Upper lobe of left lung (tissue), 6 donors: ENCODE results near the gene MUC5B. TPM values are rescaled to one million over a fixed set of nuclear protein-coding genes. Genes with fewer than 3 reads are reported as not detected.

ENCODE experiments used
- ATAC-seq, 2 donors: fragments of 200-7000 bp; cut with Tn5 transposase; one replicate each; pipeline ENCODE4 v1.9.1; 2022; ENCODE audit warnings: mild to moderate bottlenecking in 2 of 2, moderate library complexity in 2 of 2; ENCODE audit not compliant: low FRiP score in 2 of 2
- DNase-seq, 2 donors: peaks; one replicate each; pipeline ENCODE4 v3.0.0-alpha.2; 2019 to 2020
- H3K27ac ChIP-seq, 4 donors: fragments of 200-600 bp; sonication (generic); one replicate each; pipeline ENCODE4 v1.5.1; 2016 to 2019
- H3K27me3 ChIP-seq, 4 donors: fragments of 200-600 bp; sonication (generic); one replicate each; pipeline ENCODE4 v1.5.1; 2017 to 2019
- H3K36me3 ChIP-seq, 4 donors: fragments of 200-600 bp; sonication (generic); one replicate each; pipeline ENCODE4 v1.5.1; 2016 to 2019
- H3K4me1 ChIP-seq, 4 donors: fragments of 200-600 bp; sonication (generic); one replicate each; pipeline ENCODE4 v1.5.1; 2018 to 2019
- H3K4me3 ChIP-seq, 4 donors: fragments of 200-600 bp; sonication (generic); one replicate each; pipeline ENCODE4 v1.5.1; 2017 to 2019; ENCODE audit warnings: mild to moderate bottlenecking in 2 of 4, moderate library complexity in 1 of 4
- H3K9me3 ChIP-seq, 4 donors: fragments of 200-600 bp; sonication (generic); one replicate each; pipeline ENCODE4 v1.5.1; 2018 to 2019
- CTCF ChIP-seq, 6 experiments: fragments of 450-650 bp in 4 of 6; fragments of 200-600 bp in 2 of 6; sonication (generic) in 2 of 6; IDR thresholded peaks; one replicate each; pipeline ENCODE4 v1.5.1; 2016 to 2019; ENCODE audit warnings: antibody characterized with exemption in 6 of 6
- EP300 ChIP-seq, 4 donors: sonication (generic); formaldehyde crosslinking; IDR thresholded peaks; one replicate each; pipeline ENCODE4 v1.5.1; 2017; ENCODE audit warnings: antibody characterized with exemption in 4 of 4, control low read depth in 2 of 4
- POLR2A ChIP-seq, 4 donors: fragments of 450-650 bp; IDR thresholded peaks; one replicate each; pipeline ENCODE4 v1.5.1; 2016 to 2017; ENCODE audit warnings: antibody characterized with exemption in 4 of 4, mild to moderate bottlenecking in 2 of 4
- POLR2AphosphoS5 ChIP-seq, 2 donors: sonication (generic); formaldehyde crosslinking; IDR thresholded peaks; one replicate each; pipeline ENCODE4 v1.5.1; 2017; ENCODE audit warnings: antibody characterized with exemption in 2 of 2
- WGBS, 2 donors: methylation state at CpG; one replicate each; pipeline ENCODE4 v1.1.5; 2017 to 2018; 5-methylcytosine and 5-hydroxymethylcytosine counted together
- total RNA-seq, 6 donors: library from RNA; depleted of rRNA in 4 of 6; stranded (reverse); fragments of >200 nt in 4 of 6; gene quantifications; one replicate each; pipeline versions ENCODE4 v1.1.0 to v1.2.1, GENCODE V29; 2016 to 2021
- donor health status: DM: no; HTN: no; CAD: no; lungs with moderate emphysema.
- donor health status: DM: no; HTN: yes; CAD: no; lungs with severe emphysema.

MUC5B gene
- total RNA-seq, 6 donors from 2014 or later: 3.2 to 54.5 (median 16.2) TPM

- no peak for ATAC-seq
- H3K4me1 ChIP-seq: peaks cover 0 to 5% (median 1%) of the 10 kb centered on the region in 4 donors
- H3K4me3 ChIP-seq: no peak overlapping the region
- TF ChIP-seq EP300 (IDR thresholded peaks at IDR 0.05) (no peak), POLR2AphosphoS5 (IDR thresholded peaks at IDR 0.05) (no peak), POLR2A (IDR thresholded peaks at IDR 0.05) (no peak), CTCF (IDR thresholded peaks at IDR 0.05) (no peak)
- no peaks in the 10 kb centered on the region for H3K36me3 ChIP-seq
- DNase-seq: peak in 1 of 2 donors; percentile 66
- H3K27me3 ChIP-seq: peaks cover 0 to 15% (median 0%) of the 10 kb centered on the region in 4 donors
- no peaks in the 10 kb centered on the region for H3K9me3 ChIP-seq
- 81 to 85% methylated on average over 11 to 29 of the region's 29 CpGs for WGBS, 2 donors
- no peak overlapping the region for H3K27ac ChIP-seq
Observed at GRCh38 chr11:1225386-1226225, 2.7 kb downstream of the MUC5B start.

- H3K27me3 ChIP-seq: peaks cover 0 to 13% (median 0%) of the 10 kb centered on the region in 4 donors
- no peak overlapping the region for H3K4me3 ChIP-seq
- H3K27ac ChIP-seq: no peak overlapping the region
- 74 to 91% methylated on average over 12 to 41 of the region's 41 CpGs for WGBS, 2 donors
- no peaks in the 10 kb centered on the region for H3K36me3 ChIP-seq
- TF ChIP-seq POLR2A (IDR thresholded peaks at IDR 0.05) (no peak), CTCF (IDR thresholded peaks at IDR 0.05) (peak in 1 of 6 experiments; percentile 15), POLR2AphosphoS5 (IDR thresholded peaks at IDR 0.05) (no peak), EP300 (IDR thresholded peaks at IDR 0.05) (no peak)
- H3K9me3 ChIP-seq: no peaks in the 10 kb centered on the region
- peak in 1 of 2 donors; percentile 74 for DNase-seq
- no peak for ATAC-seq
- H3K4me1 ChIP-seq: peaks cover 0 to 5% (median 1%) of the 10 kb centered on the region in 4 donors
Observed at GRCh38 chr11:1226226-1226985, 3.5 kb downstream of the MUC5B start.

GRCh38 chr11:1226986-1227550, 4.2 kb downstream of the MUC5B start:
- Histone ChIP-seq H3K27ac (no peak overlapping the region), H3K36me3 (no peaks in the 10 kb centered on the region), H3K4me1 (peaks cover 0 to 5% (median 1%) of the 10 kb centered on the region in 4 donors), H3K27me3 (peaks cover 0 to 13% (median 0%) of the 10 kb centered on the region in 4 donors), H3K4me3 (no peak overlapping the region), H3K9me3 (no peaks in the 10 kb centered on the region)
- WGBS, 2 donors: 59% methylated on average over 10 of the region's 23 CpGs; no CpG with 5 or more reads in 1 of the 2 donors
- TF ChIP-seq POLR2A (IDR thresholded peaks at IDR 0.05) (no peak), EP300 (IDR thresholded peaks at IDR 0.05) (no peak), CTCF (IDR thresholded peaks at IDR 0.05) (peak in 1 of 6 experiments; percentile 20), POLR2AphosphoS5 (IDR thresholded peaks at IDR 0.05) (no peak)
- ATAC-seq (no peak), DNase-seq (peak in 1 of 2 donors; percentile 75)

- H3K4me1 ChIP-seq: peaks cover 0 to 4% (median 0%) of the 10 kb centered on the region in 4 donors
- H3K9me3 ChIP-seq: no peaks in the 10 kb centered on the region
- no peak overlapping the region for H3K27ac ChIP-seq
- H3K36me3 ChIP-seq: no peaks in the 10 kb centered on the region
- peaks cover 0 to 11% (median 0%) of the 10 kb centered on the region in 4 donors for H3K27me3 ChIP-seq
- H3K4me3 ChIP-seq: no peak overlapping the region
- ATAC-seq (no peak), DNase-seq (peak in 1 of 2 donors; percentile 73)
- TF ChIP-seq CTCF (IDR thresholded peaks at IDR 0.05) (no peak), POLR2A (IDR thresholded peaks at IDR 0.05) (no peak), EP300 (IDR thresholded peaks at IDR 0.05) (no peak), POLR2AphosphoS5 (IDR thresholded peaks at IDR 0.05) (no peak)
- 80 to 83% methylated on average over 4 to 11 of the region's 23 CpGs for WGBS, 2 donors
Observed at GRCh38 chr11:1227551-1228100, 4.8 kb downstream of the MUC5B start.
